ENCODE results near the gene NDUFS2.
"Not testable (repeated sequence)": the region's sequence is repeated elsewhere in the genome, so short reads cannot be mapped to it uniquely, and the experiment has no call there.

Gene NDUFS2

DNA sequence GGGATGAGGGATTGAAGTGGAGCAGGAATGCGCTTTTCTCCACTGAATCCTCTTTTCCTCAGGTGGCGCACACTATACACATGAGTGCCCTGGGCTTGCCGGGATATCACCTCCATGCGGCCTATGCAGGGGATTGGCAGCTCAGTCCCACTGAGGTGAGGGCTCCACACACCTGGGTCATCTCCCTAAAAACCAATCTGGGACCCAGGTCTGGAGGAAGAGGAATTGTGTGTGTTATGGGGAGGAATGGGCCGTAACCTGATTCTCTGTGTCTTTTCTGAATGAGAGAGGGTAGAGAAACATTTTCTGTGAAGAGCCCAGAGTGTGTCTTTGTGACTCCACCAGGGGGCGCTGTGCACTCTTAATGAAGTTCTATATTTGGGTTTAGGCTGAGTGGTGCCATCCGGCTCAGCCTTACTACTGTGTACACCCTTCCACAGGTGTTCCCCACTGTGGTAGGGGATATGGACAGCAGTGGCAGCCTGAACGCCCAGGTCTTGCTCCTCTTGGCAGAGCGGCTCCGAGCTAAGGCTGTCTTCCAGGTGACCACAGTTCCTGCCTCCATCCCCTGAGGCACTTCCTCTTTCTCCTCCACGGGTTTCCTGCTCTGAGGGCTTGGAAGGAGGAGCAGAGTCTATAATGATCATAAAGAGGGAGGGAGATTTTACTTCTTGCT is 25.2 kb downstream of the NDUFS2 start:
- Mint-ChIP-seq H3K27me3 (ENCODE audit: low read depth) (no peaks in the 10 kb centered on the region), H3K36me3 (ENCODE audit: low read depth) (peaks cover 26% of the 10 kb centered on the region), H3K4me3 (peak overlapping the region; percentile 98), H3K9me3 (no peaks in the 10 kb centered on the region), H3K27ac (peak overlapping the region; percentile 85), H3K4me1 (ENCODE audit: low read depth) (peaks cover 26% of the 10 kb centered on the region)

DNA sequence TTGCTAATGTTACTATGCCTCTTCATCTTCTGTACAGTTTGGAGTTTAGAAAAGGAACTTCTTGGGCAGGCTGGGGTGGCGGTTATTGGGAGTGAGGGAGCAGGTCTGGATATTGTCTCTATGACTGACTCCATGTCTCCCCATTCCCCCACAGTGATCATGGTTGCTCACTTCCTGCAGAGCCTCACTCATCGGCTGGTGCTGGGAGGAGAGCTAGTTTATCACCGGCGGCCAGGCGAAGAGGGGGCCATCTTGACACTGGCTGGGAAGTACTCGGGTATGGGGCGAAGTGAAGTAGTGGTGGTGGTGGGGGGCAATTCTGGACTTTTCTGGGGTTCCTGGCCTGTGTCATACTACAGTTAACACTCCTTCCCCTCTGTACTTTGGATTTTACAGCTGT is 25.9 kb downstream of the NDUFS2 start:
- peak overlapping the region; percentile 85 for H3K27ac Mint-ChIP-seq
- H3K4me3 Mint-ChIP-seq, result peak overlapping the region; percentile 98
- H3K36me3 Mint-ChIP-seq (ENCODE audit: low read depth), result peaks cover 26% of the 10 kb centered on the region
- H3K27me3 Mint-ChIP-seq (ENCODE audit: low read depth), result no peaks in the 10 kb centered on the region
- H3K4me1 Mint-ChIP-seq (ENCODE audit: low read depth), result peaks cover 26% of the 10 kb centered on the region
- no peaks in the 10 kb centered on the region for H3K9me3 Mint-ChIP-seq

DNA sequence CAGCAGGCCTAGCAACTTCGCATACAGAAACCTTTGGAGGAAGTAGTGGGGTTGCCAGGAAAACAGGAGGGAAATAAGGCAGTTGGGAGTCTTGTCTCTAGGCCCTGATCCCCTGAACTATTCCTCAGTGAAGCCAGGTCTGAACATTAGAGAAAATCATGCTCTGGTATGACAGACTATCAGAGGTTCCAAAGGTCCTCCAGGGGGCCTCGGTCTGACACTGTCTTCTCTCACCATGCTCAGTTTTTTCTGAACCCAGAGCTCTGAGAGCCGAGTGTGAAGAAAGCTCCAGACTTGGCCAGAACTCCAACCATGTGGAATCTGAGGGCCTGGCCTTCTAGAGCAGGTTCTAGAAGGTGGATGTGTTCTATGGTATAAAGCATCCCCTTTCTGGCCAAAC is 27.7 kb downstream of the NDUFS2 start:
- Mint-ChIP-seq H3K36me3 (ENCODE audit: low read depth) (peaks cover 26% of the 10 kb centered on the region), H3K27me3 (ENCODE audit: low read depth) (no peaks in the 10 kb centered on the region), H3K4me1 (ENCODE audit: low read depth) (peaks cover 26% of the 10 kb centered on the region), H3K27ac (no peak overlapping the region), H3K4me3 (no peak overlapping the region), H3K9me3 (no peaks in the 10 kb centered on the region)

DNA sequence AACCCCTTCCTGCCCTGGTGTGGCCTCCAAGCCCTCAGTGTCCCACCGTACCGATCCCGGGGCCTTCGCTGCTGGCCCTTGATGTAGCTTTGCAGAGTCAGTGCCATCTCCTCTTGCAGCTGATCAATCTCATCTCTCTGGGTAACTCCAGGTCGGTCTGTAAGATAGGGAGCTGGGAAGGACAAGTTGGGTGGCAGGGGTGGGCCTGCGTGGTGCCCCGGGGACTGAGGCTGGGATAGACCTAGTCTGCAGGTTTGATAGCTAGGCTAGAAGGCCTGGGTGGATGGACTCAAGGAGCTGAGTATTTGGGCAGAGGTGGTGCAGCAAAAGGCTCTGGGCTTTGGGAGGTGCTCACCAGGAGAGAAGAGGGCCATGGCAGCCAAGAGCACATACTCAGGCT is 28.6 kb downstream of the NDUFS2 start:
- Mint-ChIP-seq H3K4me1 (ENCODE audit: low read depth) (peaks cover 20% of the 10 kb centered on the region), H3K27ac (no peak overlapping the region), H3K9me3 (no peaks in the 10 kb centered on the region), H3K27me3 (ENCODE audit: low read depth) (peaks cover 5% of the 10 kb centered on the region), H3K36me3 (ENCODE audit: low read depth) (peaks cover 26% of the 10 kb centered on the region), H3K4me3 (no peak overlapping the region)

DNA sequence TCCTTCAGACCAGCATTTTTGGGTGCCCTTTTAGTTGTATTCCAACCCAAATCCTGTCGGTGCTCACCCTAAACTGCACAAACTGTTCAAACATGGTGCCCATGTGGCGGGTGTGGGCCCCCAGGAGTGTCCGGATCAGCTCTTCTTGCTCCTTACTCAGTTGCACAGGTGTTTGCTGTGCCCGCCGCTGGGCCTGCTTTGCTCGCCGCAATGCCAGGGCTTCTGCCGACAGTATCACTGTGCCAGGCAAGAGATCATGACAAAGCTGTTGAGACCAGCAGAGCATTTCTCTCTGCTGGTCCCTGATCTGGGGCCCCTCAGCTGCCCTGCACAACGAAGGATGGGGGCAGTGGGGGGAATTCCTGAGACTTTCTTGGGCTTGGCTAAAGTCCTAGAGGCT is 30.9 kb downstream of the NDUFS2 start:
- H3K4me3 Mint-ChIP-seq, result no peak overlapping the region
- H3K27ac Mint-ChIP-seq, result no peak overlapping the region
- H3K36me3 Mint-ChIP-seq (ENCODE audit: low read depth), result peaks cover 19% of the 10 kb centered on the region
- H3K9me3 Mint-ChIP-seq, result no peaks in the 10 kb centered on the region
- peaks cover 8% of the 10 kb centered on the region for H3K27me3 Mint-ChIP-seq (ENCODE audit: low read depth)
- H3K4me1 Mint-ChIP-seq (ENCODE audit: low read depth), result peaks cover 2% of the 10 kb centered on the region

DNA sequence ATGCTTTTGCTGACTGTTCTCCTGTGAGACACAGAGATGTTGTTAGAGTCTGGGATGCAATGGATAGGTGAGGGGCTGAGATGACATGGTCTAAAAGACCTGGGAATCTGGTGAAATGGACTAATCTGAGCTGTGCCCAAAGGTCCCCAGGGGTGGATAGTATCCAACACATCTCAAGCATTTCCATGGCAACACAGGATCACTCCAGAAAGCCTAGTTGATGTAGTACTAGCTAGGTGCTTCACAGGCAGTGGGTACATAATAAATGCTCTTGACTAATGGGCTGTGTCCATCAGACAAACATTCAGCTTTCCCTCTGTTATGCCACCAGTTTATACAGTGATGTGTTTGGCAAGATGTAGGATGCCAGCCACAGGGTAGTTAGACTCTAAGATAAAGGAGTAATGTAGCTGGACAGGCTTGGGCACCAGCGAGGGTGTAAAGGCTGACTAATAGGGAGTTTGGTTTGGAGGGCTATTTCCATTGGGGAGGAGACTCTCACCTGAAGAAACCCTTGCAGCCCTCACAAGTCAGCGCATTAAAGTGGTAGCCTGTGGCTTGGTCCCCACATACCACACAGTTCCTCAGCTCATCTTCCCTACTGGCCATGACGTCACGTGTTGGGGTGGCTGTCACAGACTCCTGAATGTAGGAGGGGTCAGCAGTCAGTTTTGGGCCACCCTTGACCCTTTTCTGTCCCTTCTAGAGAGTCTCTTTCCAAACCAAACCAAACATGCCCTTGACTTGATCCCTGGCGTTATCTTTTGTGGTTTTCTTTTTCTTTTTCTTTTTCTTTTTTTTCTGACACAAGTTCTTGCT is 34.0 kb downstream of the NDUFS2 start:
- H3K4me3 Mint-ChIP-seq, result no peak overlapping the region
- no peak overlapping the region for H3K27ac Mint-ChIP-seq
- H3K27me3 Mint-ChIP-seq (ENCODE audit: low read depth), result peaks cover 24% of the 10 kb centered on the region
- H3K36me3 Mint-ChIP-seq (ENCODE audit: low read depth), result no peaks in the 10 kb centered on the region
- no peaks in the 10 kb centered on the region for H3K9me3 Mint-ChIP-seq
- no peaks in the 10 kb centered on the region for H3K4me1 Mint-ChIP-seq (ENCODE audit: low read depth)

DNA sequence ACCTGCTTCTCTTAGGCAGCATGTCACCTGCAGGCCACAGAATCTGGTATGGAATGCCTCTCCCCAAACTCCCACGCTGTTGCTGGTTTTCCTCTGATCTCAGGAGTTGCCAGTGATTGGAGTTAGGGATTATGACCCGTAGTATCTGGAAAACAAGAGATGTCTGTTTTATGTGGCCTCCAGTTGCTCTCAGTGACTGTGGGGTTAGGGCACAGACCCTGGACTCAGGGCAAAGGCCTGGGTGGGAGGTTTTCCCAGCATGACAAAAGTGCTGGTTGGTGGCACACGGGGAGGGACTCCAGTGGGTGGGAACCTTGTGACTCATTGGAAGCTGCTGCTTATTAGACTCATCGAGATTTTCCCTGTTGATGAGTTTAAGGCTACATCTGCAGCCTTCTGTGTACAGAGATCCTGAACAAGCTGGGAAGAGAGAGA is 35.9 kb downstream of the NDUFS2 start, which contains the start of gene NR1I3:
TSS of gene NR1I3 (minus strand) at position 165 of the 435 bp plus-strand sequence. CDS start 1,638 bp downstream, outside the sequence.
- Mint-ChIP-seq H3K9me3 (no peaks in the 10 kb centered on the region), H3K4me3 (no peak within 1 kb of the TSS), H3K27ac (no peak within 1 kb of the TSS), H3K27me3 (ENCODE audit: low read depth) (peaks cover 31% of the 10 kb centered on the region), H3K36me3 (ENCODE audit: low read depth) (no peaks in the 10 kb centered on the region), H3K4me1 (ENCODE audit: low read depth) (no peaks in the 10 kb centered on the region)

DNA sequence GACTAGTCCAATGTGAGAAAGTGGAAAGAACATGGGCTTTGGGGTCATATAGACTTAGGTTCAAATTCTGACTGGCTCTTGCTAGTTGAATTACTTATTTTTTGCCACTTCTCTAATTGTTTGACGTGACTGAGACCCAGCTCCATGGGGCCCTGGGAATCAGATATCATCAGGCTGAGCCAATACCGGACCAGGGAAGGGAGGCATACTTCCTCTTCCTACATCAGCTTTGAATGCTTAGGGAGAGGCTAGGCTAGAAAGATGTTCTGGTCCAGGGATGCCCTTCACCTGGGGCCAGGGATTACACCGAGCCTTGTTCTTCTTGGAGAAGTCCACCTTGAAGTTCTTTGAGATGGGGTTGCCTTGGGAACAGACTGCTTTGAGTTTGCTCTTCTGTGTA is 39.5 kb downstream of the NDUFS2 start:
- peaks cover 31% of the 10 kb centered on the region for H3K27me3 Mint-ChIP-seq (ENCODE audit: low read depth)
- no peak overlapping the region for H3K4me3 Mint-ChIP-seq
- no peaks in the 10 kb centered on the region for H3K36me3 Mint-ChIP-seq (ENCODE audit: low read depth)
- H3K9me3 Mint-ChIP-seq, result no peaks in the 10 kb centered on the region
- no peaks in the 10 kb centered on the region for H3K4me1 Mint-ChIP-seq (ENCODE audit: low read depth)
- H3K27ac Mint-ChIP-seq, result no peak overlapping the region

DNA sequence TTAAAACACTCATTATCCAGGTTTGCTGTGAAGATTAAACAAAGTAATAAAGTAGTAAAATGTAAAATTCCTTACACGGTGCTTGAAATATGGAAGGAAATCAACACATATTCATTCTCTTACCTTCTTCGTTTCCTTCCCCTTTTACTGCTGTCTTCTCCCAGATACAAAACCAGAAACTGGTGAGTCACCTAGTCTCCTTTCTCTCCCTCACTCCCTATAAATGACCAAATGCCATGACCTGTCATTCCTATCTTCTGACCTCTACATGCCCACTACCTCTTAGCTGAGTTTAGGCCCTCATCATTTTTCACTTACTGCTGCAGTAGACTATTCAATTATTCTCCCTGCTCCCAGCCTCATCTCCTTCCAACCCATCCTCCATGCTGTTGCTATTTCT is 40.1 kb downstream of the NDUFS2 start:
- no peak overlapping the region for H3K4me3 Mint-ChIP-seq
- no peaks in the 10 kb centered on the region for H3K36me3 Mint-ChIP-seq (ENCODE audit: low read depth)
- H3K9me3 Mint-ChIP-seq, result no peaks in the 10 kb centered on the region
- no peak overlapping the region for H3K27ac Mint-ChIP-seq
- no peaks in the 10 kb centered on the region for H3K4me1 Mint-ChIP-seq (ENCODE audit: low read depth)
- peaks cover 31% of the 10 kb centered on the region for H3K27me3 Mint-ChIP-seq (ENCODE audit: low read depth)

DNA sequence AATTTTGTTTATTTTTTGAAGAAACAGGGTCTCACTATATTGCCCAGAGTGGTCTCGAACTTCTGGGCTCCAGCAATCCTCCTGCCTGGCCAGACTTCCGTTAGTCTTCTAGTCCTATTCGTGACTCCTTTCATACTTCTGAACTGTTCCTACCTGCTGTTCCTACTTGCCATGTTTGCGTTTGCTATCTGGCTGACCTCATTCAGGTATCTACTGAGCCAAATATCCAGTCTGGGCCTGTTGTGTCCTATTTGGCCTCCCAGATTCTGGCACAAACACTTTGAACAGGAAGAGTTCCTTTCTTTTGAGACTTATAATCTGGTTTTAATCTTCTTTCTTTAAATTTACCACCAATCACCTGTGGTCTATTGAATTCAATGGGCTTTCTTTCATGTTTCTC is 42.7 kb downstream of the NDUFS2 start:
- peaks cover 3% of the 10 kb centered on the region for H3K9me3 Mint-ChIP-seq
- no peak overlapping the region for H3K4me3 Mint-ChIP-seq
- no peaks in the 10 kb centered on the region for H3K4me1 Mint-ChIP-seq (ENCODE audit: low read depth)
- no peaks in the 10 kb centered on the region for H3K36me3 Mint-ChIP-seq (ENCODE audit: low read depth)
- H3K27ac Mint-ChIP-seq, result no peak overlapping the region
- H3K27me3 Mint-ChIP-seq (ENCODE audit: low read depth), result peaks cover 28% of the 10 kb centered on the region

DNA sequence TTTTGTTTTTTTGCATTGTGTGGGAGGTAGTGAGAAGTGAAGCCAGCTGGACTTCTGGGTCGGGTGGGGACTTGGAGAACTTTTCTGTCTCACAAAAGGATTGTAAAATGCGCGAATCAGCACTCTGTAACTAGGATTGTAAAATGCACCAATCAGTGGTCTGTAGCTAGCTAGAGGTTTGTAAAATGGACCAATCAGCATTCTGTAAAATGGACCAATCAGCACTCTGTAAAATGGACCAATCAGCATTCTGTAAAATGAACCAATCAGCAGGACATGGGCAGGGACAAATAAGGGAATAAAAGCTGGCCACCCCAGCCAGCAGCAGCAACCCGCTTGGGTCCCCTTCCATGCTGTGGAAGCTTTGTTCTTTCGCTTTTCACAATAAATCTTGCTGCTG is 47.9 kb downstream of the NDUFS2 start:
- not testable (repeated sequence) for H3K36me3 Mint-ChIP-seq (ENCODE audit: low read depth); H3K4me3 Mint-ChIP-seq; H3K9me3 Mint-ChIP-seq; H3K27ac Mint-ChIP-seq; H3K4me1 Mint-ChIP-seq (ENCODE audit: low read depth); H3K27me3 Mint-ChIP-seq (ENCODE audit: low read depth)

DNA sequence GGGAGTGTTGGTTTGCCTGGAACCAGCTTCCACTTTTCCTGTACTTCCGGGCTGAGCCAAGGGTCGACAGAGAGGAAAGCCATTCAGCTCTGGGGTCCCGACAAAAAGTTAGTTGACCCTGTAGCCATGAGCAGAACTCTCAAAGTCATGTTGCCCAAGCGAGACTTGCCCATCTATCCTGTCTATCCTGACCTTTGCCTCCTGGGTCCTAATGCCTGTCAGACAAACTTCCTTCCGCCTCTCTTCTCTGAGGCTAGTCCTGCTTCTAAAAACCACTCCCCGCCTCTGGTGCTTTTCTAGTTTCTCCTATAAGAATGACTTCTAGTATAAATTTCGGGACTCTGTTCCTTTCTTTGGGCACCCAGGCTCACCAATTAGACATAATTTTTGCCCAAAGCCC is 48.7 kb downstream of the NDUFS2 start:
- Mint-ChIP-seq H3K27me3 (ENCODE audit: low read depth) (peaks cover 9% of the 10 kb centered on the region), H3K27ac (no peak overlapping the region), H3K9me3 (peaks cover 9% of the 10 kb centered on the region), H3K4me3 (no peak overlapping the region), H3K36me3 (ENCODE audit: low read depth) (peaks cover 4% of the 10 kb centered on the region), H3K4me1 (ENCODE audit: low read depth) (no peaks in the 10 kb centered on the region)

DNA sequence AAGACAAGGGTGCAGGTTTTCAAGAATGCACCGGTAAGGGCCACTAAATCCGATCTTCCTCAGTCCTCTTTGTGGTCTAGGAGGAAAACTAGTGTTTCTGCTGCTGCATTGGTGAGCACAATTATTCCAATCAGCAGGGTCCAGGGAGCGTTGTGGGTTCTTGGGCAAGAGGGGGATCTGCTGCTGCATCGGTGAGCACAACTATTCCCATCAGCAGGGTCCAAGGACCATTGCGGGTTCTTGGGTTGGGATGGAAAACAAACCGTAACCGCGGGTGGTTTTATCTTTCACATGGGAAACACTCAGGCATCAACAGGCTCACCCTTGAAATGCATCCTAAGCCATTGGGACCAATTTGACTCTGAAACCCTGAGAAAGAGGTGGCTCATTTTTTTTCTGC is 49.4 kb downstream of the NDUFS2 start:
- Mint-ChIP-seq H3K27me3 (ENCODE audit: low read depth) (peaks cover 13% of the 10 kb centered on the region), H3K4me1 (ENCODE audit: low read depth) (no peaks in the 10 kb centered on the region), H3K27ac (no peak overlapping the region), H3K4me3 (no peak overlapping the region), H3K9me3 (peaks cover 17% of the 10 kb centered on the region), H3K36me3 (ENCODE audit: low read depth) (peaks cover 4% of the 10 kb centered on the region)

DNA sequence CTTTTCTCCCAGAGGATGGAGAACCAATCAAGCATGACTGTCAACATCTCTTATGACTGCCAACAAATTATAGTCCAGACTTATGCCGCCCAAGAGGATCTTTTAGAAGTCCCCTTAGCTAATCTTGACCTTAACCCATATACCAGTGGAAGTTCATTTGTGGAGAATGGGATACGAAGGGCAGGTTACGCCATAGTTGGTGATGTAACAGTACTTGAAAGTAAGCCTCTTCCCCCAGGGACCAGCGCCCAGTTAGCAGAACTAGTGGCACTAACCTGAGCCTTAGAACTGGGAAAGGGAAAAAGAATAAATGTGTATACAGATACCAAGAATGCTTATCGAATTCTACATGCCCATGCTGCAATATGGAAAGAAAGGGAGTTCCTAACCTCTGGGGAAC is 53.1 kb downstream of the NDUFS2 start:
- H3K27ac Mint-ChIP-seq; H3K4me3 Mint-ChIP-seq; H3K36me3 Mint-ChIP-seq (ENCODE audit: low read depth); H3K4me1 Mint-ChIP-seq (ENCODE audit: low read depth): not testable (repeated sequence)
- Mint-ChIP-seq H3K9me3 (peaks cover 31% of the 10 kb centered on the region), H3K27me3 (ENCODE audit: low read depth) (peaks cover 43% of the 10 kb centered on the region)

DNA sequence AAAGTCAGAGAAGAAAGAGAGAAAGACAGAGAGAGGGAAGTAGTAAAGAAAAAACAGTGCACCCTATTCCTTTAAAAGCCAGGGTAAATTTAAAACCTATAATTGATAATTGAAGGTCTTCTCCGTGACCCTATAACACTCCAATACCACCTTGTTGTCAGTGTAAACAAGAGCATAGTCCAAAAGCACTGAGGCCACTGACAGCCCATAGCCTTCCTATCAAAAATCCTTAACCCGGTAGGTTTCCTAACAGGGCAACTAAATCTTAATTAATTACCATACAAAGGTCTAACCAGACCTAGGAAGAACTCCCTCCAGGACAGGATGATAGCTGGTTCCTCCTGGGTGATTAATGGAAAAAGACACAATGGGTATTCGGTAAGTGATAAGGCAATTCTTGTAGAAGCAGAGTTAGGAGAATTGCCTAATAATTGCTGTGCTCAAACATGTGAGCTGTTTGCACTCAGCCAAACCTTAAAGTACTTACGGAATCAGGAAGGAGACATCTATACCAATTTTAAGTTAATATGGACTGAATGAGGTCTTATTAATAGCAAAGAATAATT is 53.9 kb downstream of the NDUFS2 start:
- peaks cover 31% of the 10 kb centered on the region for H3K9me3 Mint-ChIP-seq
- not testable (repeated sequence) for H3K36me3 Mint-ChIP-seq (ENCODE audit: low read depth); H3K4me1 Mint-ChIP-seq (ENCODE audit: low read depth); H3K27ac Mint-ChIP-seq; H3K4me3 Mint-ChIP-seq
- peaks cover 49% of the 10 kb centered on the region for H3K27me3 Mint-ChIP-seq (ENCODE audit: low read depth)
